Activated naive CD8-positive, alpha-beta T cell (primary cell): ENCODE data around the gene LGALS3.
"Not testable (repeated sequence)": the region's sequence is repeated elsewhere in the genome, so short reads cannot be mapped to it uniquely, and the experiment has no call there.

ENCODE experiments used
- H3K27ac Mint-ChIP-seq: one replicate; pipeline ENCODE4 v1.8.0; 2021; ENCODE audit warnings: mixed read lengths
- H3K27me3 Mint-ChIP-seq: one replicate; pipeline ENCODE4 v1.8.0; 2021; ENCODE audit warnings: mixed read lengths
- H3K36me3 Mint-ChIP-seq: one replicate; pipeline ENCODE4 v1.8.0; 2021; ENCODE audit warnings: mixed read lengths
- H3K4me1 Mint-ChIP-seq: one replicate; pipeline ENCODE4 v1.8.0; 2021; ENCODE audit warnings: low read depth, mixed read lengths
- H3K4me3 Mint-ChIP-seq: one replicate; pipeline ENCODE4 v1.8.0; 2021; ENCODE audit warnings: mild to moderate bottlenecking, mixed read lengths
- H3K9me3 Mint-ChIP-seq: one replicate; pipeline ENCODE4 v1.8.0; 2021; ENCODE audit warnings: low read depth, mixed read lengths

LGALS3 gene

GRCh38 chr14:55129086-55129427 is at the start of gene LGALS3:
Gene LGALS3, plus strand, starts transcription at chr14:55129252. Its CDS starts 8,122 bp downstream, at chr14:55137374.
- no peaks in the 10 kb centered on the region for H3K9me3 Mint-ChIP-seq

GRCh38 chr14:55079961-55080360 is 49.1 kb upstream of the LGALS3 start:
- not testable (repeated sequence) for H3K4me1 Mint-ChIP-seq, H3K36me3 Mint-ChIP-seq, H3K27ac Mint-ChIP-seq, H3K27me3 Mint-ChIP-seq, H3K4me3 Mint-ChIP-seq, H3K9me3 Mint-ChIP-seq

More at GRCh38 chr14:55129086-55129427, at the start of gene LGALS3:
- H3K4me1 Mint-ChIP-seq, result peaks cover 9% of the 10 kb centered on the region
- H3K4me3 Mint-ChIP-seq, result peak within 1 kb of the TSS; percentile 80
- H3K36me3 Mint-ChIP-seq, result no peaks in the 10 kb centered on the region
- H3K27me3 Mint-ChIP-seq, result peaks cover 12% of the 10 kb centered on the region
- no peak within 1 kb of the TSS for H3K27ac Mint-ChIP-seq

DNA sequence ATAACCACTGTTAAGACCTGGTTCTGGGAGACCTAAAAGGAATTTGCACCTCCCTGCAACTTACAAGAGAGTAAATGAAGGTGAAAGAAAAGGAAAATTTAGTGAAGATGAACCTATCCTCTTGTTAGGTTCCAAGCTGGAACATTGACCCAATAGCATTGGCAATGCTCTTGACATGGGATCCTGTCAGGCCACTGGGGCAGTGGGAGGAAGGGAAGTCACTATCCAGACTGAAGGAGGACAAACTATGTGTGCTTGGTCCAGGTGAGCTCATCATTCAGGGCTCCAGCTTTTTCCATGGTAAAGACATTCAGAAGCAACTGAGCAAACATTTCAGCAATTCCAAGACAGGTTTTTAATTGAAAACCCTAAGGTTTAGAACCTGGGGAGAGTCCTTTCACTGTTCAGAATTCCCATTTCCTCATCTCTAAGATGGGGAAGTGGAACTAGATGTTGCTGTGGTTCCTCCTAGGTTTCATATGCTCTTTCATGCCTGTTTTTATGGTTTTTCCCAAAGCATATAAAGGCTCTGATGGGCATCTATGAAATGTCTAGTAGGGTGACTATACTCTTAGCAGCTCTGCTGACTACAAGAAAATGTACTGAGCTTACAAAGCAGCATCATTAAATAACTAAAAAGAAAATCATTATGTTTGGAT is 44.5 kb upstream of the LGALS3 start:
- Mint-ChIP-seq H3K27ac (no peak overlapping the region), H3K4me3 (no peak overlapping the region), H3K27me3 (peaks cover 4% of the 10 kb centered on the region), H3K36me3 (no peaks in the 10 kb centered on the region), H3K9me3 (no peaks in the 10 kb centered on the region), H3K4me1 (peaks cover 2% of the 10 kb centered on the region)

- H3K27me3 Mint-ChIP-seq, result peaks cover 4% of the 10 kb centered on the region
Observed at GRCh38 chr14:55085060-55085660, 43.9 kb upstream of the LGALS3 start.

DNA sequence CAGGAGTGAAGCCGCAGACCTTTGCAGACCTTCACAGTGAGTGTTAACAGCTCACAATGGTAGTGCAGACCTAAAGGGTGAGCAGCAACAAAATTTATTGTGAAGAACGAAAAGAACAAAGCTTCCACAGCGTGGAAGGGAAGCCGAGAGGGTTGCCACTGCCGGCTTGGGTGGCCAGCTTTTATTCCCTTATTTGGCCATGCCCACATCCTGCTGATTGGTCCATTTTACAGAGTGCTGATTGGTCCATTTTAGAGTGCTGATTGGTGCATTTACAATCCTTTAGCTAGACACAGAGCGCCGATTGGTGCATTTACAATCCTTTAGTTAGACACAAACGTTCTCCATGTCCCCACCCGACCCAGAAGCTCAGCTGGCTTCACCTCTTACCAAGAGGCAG is 42.1 kb upstream of the LGALS3 start:
- Mint-ChIP-seq H3K4me1 (peaks cover 3% of the 10 kb centered on the region), H3K36me3 (no peaks in the 10 kb centered on the region), H3K27ac (no peak overlapping the region), H3K4me3 (no peak overlapping the region), H3K27me3 (no peaks in the 10 kb centered on the region), H3K9me3 (no peaks in the 10 kb centered on the region)

More at GRCh38 chr14:55085060-55085660, 43.9 kb upstream of the LGALS3 start:
- Mint-ChIP-seq H3K27ac (no peak overlapping the region), H3K9me3 (no peaks in the 10 kb centered on the region), H3K36me3 (no peaks in the 10 kb centered on the region), H3K4me3 (no peak overlapping the region), H3K4me1 (peaks cover 3% of the 10 kb centered on the region)

DNA sequence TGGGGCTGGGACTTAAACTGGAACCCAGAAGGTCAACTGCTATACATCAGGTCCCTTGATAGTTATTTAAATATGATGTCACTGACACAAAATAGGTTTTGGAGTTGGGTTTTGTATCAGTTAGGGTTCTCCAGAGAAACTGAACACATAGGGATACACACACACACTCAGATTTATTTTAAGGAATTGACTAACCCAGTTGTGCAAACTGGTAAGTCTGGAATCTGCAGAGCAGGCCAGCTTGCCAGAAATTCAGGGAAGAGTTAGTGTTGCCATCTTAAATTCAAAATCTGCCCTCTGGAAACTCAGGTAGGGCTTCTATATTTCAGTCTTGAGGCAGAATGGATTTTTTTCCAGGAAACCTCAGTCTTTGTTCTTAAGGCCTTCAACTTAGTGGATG is 40.7 kb upstream of the LGALS3 start:
- H3K27ac Mint-ChIP-seq, result no peak overlapping the region
- H3K36me3 Mint-ChIP-seq, result no peaks in the 10 kb centered on the region
- H3K4me3 Mint-ChIP-seq, result no peak overlapping the region
- no peaks in the 10 kb centered on the region for H3K9me3 Mint-ChIP-seq
- H3K27me3 Mint-ChIP-seq, result no peaks in the 10 kb centered on the region
- peaks cover 3% of the 10 kb centered on the region for H3K4me1 Mint-ChIP-seq

DNA sequence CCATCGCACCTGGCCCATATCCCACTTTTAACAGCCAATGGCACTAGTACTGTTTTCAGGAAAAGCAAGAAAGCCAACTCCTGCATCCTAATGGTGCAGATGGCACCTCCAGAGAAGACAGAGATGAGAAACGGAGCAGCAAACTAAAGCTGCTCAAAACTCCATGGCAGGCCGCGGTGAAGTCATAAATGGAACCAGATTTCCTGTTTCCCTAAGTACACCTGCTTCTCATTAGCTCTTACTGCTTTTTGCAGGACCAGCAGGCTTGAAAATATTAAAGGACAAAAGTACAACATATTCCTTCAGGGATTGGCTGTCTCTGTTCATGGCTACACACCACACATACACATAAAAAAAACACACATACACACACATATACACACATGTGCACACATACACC is 36.7 kb upstream of the LGALS3 start:
- Mint-ChIP-seq H3K4me1 (peaks cover 7% of the 10 kb centered on the region), H3K27ac (no peak overlapping the region)

DNA sequence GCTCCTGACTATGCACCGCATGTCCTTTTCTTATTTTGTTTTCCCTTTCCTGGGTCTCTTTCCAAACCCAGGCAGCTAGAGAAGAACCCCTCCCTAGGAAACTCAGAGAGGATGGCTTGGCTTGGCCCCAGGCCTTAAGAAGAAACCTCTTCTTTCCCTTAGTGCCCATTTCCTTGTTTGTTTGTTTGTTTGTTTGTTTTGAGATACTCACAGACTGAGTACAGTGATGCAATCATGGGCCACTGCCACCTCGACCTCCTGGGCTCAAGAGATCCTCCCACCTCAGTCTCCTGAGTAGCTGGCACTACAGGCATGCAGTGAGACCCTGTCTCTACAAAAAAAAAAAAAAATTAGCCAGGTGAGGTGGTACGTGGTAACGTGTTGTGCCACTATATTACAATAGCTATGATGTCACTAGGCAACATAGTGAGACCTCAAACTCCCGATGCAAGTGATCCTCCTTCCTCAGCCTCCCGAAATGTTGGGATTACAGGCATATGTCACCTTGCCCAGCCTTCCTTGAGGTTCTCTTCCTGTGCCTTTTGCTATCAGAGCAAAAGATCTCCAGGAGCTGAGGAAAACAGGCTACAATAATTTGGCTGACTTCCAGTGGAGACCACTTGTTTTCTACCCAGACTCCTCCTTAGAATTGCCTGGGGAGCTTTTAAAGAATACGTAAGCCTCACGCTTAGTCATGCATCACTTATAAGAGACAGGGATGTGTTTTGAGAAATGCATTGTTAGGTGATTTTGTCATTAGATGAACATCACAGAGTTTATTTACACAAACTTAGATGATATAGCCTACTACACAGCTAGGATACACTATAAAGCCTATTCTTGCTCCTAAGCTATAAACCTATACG is 34.5 kb upstream of the LGALS3 start:
- peaks cover 2% of the 10 kb centered on the region for H3K36me3 Mint-ChIP-seq
- H3K4me1 Mint-ChIP-seq, result peaks cover 18% of the 10 kb centered on the region
- no peaks in the 10 kb centered on the region for H3K27me3 Mint-ChIP-seq
- H3K27ac Mint-ChIP-seq, result no peak overlapping the region
- no peaks in the 10 kb centered on the region for H3K9me3 Mint-ChIP-seq
- H3K4me3 Mint-ChIP-seq, result no peak overlapping the region

More for the DNA sequence above, 36.7 kb upstream of the LGALS3 start:
- Mint-ChIP-seq H3K4me3 (no peak overlapping the region), H3K27me3 (no peaks in the 10 kb centered on the region), H3K36me3 (no peaks in the 10 kb centered on the region), H3K9me3 (no peaks in the 10 kb centered on the region)

GRCh38 chr14:55097881-55098560 is 31.0 kb upstream of the LGALS3 start:
- no peaks in the 10 kb centered on the region for H3K9me3 Mint-ChIP-seq
- H3K27ac Mint-ChIP-seq, result peak overlapping the region; percentile 94
- no peaks in the 10 kb centered on the region for H3K27me3 Mint-ChIP-seq
- H3K4me1 Mint-ChIP-seq, result peaks cover 35% of the 10 kb centered on the region
- peak overlapping the region; percentile 17 for H3K4me3 Mint-ChIP-seq
- H3K36me3 Mint-ChIP-seq, result peaks cover 2% of the 10 kb centered on the region

DNA sequence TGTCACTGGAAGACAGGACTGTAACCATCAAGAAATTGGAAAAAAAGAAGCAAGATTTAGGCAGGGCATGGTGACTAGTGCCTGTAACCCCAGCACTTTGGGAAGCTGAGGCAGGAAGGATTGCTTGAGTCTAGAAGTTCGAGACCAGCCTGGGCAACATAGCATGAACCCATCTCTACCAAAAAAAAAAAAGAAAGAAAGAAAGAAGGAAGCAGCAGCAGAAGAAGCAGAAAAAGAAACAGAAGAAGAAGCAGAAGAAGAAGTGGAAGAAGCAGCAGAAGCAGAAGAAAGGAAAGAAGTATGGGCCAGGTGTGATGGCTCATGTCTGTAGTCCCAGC is 30.5 kb upstream of the LGALS3 start:
- Mint-ChIP-seq H3K27ac (peak overlapping the region; percentile 94), H3K36me3 (peaks cover 2% of the 10 kb centered on the region), H3K4me1 (peaks cover 40% of the 10 kb centered on the region), H3K27me3 (no peaks in the 10 kb centered on the region), H3K4me3 (peak overlapping the region; percentile 9), H3K9me3 (no peaks in the 10 kb centered on the region)

GRCh38 chr14:55099756-55100155 is 29.3 kb upstream of the LGALS3 start:
- no peak overlapping the region for H3K4me3 Mint-ChIP-seq
- peaks cover 50% of the 10 kb centered on the region for H3K4me1 Mint-ChIP-seq
- H3K9me3 Mint-ChIP-seq, result peaks cover 4% of the 10 kb centered on the region
- no peaks in the 10 kb centered on the region for H3K27me3 Mint-ChIP-seq
- H3K36me3 Mint-ChIP-seq, result peaks cover 6% of the 10 kb centered on the region
- no peak overlapping the region for H3K27ac Mint-ChIP-seq

DNA sequence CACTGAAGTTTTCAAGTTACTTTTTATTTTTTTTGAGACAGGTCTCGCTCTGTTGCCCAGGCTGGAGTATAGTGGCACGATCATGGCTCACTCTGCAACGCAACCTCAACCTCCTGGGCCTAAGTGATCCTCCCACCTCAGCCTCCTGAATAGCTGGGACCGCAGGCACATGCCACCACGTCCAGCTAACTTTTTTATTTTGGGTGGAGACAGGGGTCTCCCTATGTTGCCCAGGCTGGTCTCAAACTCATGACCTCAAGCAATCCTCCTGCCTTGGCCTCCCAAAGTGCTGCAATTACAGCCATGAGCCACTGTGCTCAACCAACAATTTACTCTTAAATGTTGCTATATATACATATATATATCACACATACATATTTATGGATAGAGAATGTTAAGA is 27.4 kb upstream of the LGALS3 start:
- no peaks in the 10 kb centered on the region for H3K27me3 Mint-ChIP-seq
- H3K9me3 Mint-ChIP-seq, result peaks cover 4% of the 10 kb centered on the region
- no peak overlapping the region for H3K27ac Mint-ChIP-seq
- peaks cover 52% of the 10 kb centered on the region for H3K4me1 Mint-ChIP-seq
- H3K36me3 Mint-ChIP-seq, result peaks cover 7% of the 10 kb centered on the region
- H3K4me3 Mint-ChIP-seq, result no peak overlapping the region

GRCh38 chr14:55102141-55102621 is 26.9 kb upstream of the LGALS3 start:
- peaks cover 4% of the 10 kb centered on the region for H3K9me3 Mint-ChIP-seq
- peaks cover 49% of the 10 kb centered on the region for H3K4me1 Mint-ChIP-seq

DNA sequence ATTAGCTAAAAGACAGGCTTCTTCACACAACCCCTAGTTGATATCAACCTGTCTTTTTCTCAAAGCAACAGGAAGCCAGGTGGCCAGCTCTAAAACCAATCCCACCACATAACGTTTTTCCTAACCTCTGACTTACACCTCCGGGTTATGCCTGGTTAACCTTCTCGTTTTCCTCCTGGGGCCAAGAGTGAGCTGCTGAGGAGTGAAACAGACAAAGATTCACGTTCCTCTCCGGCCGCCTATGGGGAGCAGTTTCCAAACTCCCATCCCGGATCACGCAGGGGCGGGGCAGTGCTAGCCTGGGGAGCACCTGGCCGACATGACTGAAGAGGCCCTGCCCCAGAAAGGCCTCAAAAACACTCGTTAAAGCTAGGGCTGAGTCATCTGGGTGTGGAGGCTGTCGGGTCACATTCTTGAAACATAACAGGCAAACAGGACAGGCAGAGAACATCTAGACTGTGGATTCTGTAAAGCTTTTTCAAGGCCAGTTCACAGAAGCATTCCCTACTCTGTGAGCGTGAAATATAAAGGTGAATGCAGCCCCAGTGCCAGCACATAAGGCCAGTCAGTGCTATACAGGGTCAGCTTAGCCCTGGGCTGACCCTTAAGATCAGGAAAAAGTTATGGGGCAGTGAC is 25.9 kb upstream of the LGALS3 start:
- H3K4me3 Mint-ChIP-seq, result peak overlapping the region; percentile 78
- peaks cover 48% of the 10 kb centered on the region for H3K4me1 Mint-ChIP-seq
- H3K36me3 Mint-ChIP-seq, result peaks cover 7% of the 10 kb centered on the region
- H3K27ac Mint-ChIP-seq, result peak overlapping the region; percentile 94
- H3K27me3 Mint-ChIP-seq, result no peaks in the 10 kb centered on the region
- H3K9me3 Mint-ChIP-seq, result peaks cover 4% of the 10 kb centered on the region

More at GRCh38 chr14:55102141-55102621, 26.9 kb upstream of the LGALS3 start:
- peak overlapping the region; percentile 78 for H3K4me3 Mint-ChIP-seq
- peak overlapping the region; percentile 94 for H3K27ac Mint-ChIP-seq
- peaks cover 7% of the 10 kb centered on the region for H3K36me3 Mint-ChIP-seq
- no peaks in the 10 kb centered on the region for H3K27me3 Mint-ChIP-seq
